Osteocyte (in vitro differentiated cells): ENCODE results near the gene ABI3. TPM values are rescaled to one million over a fixed set of nuclear protein-coding genes. Genes with fewer than 3 reads are reported as not detected.

Source experiments
- DNase-seq: peaks from one replicate; pipeline ENCODE4 v3.0.0; 2021; ENCODE audit warnings: mixed read lengths; ENCODE audit not compliant: unreplicated experiment; ENCODE audit errors: extremely low spot score
- H3K27ac Mint-ChIP-seq: one replicate; pipeline ENCODE4 v1.8.0; 2021; ENCODE audit warnings: mild to moderate bottlenecking, mixed read lengths; ENCODE audit not compliant: unreplicated experiment
- H3K27me3 Mint-ChIP-seq: one replicate; pipeline ENCODE4 v1.8.0; 2021; ENCODE audit warnings: mixed read lengths; ENCODE audit not compliant: unreplicated experiment
- H3K36me3 Mint-ChIP-seq: one replicate; pipeline ENCODE4 v1.8.0; 2021; ENCODE audit warnings: mixed read lengths; ENCODE audit not compliant: unreplicated experiment
- H3K4me1 Mint-ChIP-seq: one replicate; pipeline ENCODE4 v1.8.0; 2021; ENCODE audit warnings: mixed read lengths; ENCODE audit not compliant: unreplicated experiment
- H3K4me3 Mint-ChIP-seq: one replicate; pipeline ENCODE4 v1.8.0; 2021; ENCODE audit warnings: mild to moderate bottlenecking, moderate library complexity, mixed read lengths; ENCODE audit not compliant: unreplicated experiment
- H3K9me3 Mint-ChIP-seq: one replicate; pipeline ENCODE4 v1.8.0; 2021; ENCODE audit warnings: mixed read lengths; ENCODE audit not compliant: unreplicated experiment
- CTCF ChIP-seq: fragments of 200-600 bp; sonication (generic); IDR thresholded peaks from 2 replicates; pipeline ENCODE4 v1.5.0; 2021; ENCODE audit warnings: antibody characterized with exemption, mild to moderate bottlenecking, moderate library complexity
- total RNA-seq: library from RNA; stranded (reverse); gene quantifications from 2 replicates; pipeline ENCODE4 v1.2.1, GENCODE V29; 2021

The ABI3 gene
- total RNA-seq, 1 donor from 2014 or later: 0.19 TPM

DNA sequence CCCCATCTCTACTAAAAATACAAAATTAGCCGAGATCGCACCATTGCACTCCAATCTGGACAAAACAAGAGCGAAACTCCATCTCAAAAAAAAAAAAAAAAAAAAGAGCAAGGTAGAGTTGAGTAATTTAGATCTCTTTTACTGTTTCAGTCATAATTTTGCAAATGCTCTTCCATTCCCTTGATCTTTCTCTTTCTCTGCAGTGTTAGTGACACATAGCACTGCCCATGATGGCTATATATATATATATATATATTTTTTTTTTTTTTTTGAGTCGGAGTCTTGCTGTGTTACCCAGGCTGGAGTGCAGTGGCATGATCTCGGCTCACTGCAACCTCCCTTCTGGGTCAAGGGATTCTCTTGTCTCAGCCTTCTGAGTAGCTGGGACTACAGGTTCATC, 32.3 kb downstream of the ABI3 start:
- DNase-seq: no peak
- Mint-ChIP-seq H3K27me3 (peaks cover 15% of the 10 kb centered on the region), H3K4me3 (no peak overlapping the region), H3K36me3 (no peaks in the 10 kb centered on the region), H3K9me3 (no peaks in the 10 kb centered on the region), H3K4me1 (no peaks in the 10 kb centered on the region), H3K27ac (no peak overlapping the region)
- no peak for TF ChIP-seq CTCF

DNA sequence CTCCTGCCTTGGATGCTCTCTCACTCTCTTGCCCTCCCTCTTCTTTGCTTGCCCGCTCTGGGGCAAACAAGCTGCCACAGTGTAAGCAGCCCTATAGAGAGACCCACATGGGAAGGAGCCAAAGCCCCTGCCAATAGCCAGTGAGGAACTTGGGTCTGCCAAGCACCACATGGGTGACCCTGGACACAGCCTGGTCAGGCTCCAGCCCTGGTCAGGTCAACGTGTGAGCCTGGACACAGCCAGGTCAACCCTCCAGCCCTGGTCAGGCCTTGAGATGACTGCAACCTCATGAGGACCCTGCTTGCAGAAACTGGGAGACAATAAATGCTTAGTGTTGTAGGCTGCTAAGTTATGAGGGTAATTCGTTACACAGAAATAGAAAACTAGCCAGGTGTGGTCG, 34.3 kb downstream of the ABI3 start:
- peaks cover 9% of the 10 kb centered on the region for H3K4me1 Mint-ChIP-seq
- no peak for TF ChIP-seq CTCF
- H3K36me3 Mint-ChIP-seq: no peaks in the 10 kb centered on the region
- no peak overlapping the region for H3K4me3 Mint-ChIP-seq
- H3K9me3 Mint-ChIP-seq: no peaks in the 10 kb centered on the region
- no peak for DNase-seq
- peaks cover 8% of the 10 kb centered on the region for H3K27me3 Mint-ChIP-seq
- H3K27ac Mint-ChIP-seq: no peak overlapping the region

DNA sequence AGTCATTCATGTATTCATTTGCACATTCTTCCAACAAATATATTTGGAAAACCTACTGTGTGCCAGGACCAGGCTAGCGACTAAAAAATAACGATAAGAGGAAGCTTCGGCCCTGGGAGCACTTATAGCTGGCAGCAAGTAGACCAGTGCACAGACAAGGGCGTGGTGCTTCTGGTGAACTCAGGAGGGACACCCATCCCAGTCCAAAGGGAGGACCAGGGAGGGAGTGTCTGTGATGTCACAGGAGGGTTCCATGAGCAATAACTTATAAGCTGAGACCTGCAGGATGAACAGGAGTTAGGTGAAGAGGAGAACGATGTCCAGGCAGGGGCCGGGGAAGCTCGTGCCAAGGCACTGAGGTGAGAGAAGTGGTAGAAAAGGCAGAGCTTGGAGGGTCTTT, 37.4 kb downstream of the ABI3 start:
- no peak overlapping the region for H3K27ac Mint-ChIP-seq
- H3K9me3 Mint-ChIP-seq: no peaks in the 10 kb centered on the region
- DNase-seq: no peak
- no peak for TF ChIP-seq CTCF
- H3K27me3 Mint-ChIP-seq: no peaks in the 10 kb centered on the region
- peaks cover 9% of the 10 kb centered on the region for H3K4me1 Mint-ChIP-seq
- no peaks in the 10 kb centered on the region for H3K36me3 Mint-ChIP-seq
- no peak overlapping the region for H3K4me3 Mint-ChIP-seq

- no peak for DNase-seq
- no peak overlapping the region for H3K4me3 Mint-ChIP-seq
Observed at GRCh38 chr17:49249292-49249794, 38.8 kb downstream of the ABI3 start.

DNA sequence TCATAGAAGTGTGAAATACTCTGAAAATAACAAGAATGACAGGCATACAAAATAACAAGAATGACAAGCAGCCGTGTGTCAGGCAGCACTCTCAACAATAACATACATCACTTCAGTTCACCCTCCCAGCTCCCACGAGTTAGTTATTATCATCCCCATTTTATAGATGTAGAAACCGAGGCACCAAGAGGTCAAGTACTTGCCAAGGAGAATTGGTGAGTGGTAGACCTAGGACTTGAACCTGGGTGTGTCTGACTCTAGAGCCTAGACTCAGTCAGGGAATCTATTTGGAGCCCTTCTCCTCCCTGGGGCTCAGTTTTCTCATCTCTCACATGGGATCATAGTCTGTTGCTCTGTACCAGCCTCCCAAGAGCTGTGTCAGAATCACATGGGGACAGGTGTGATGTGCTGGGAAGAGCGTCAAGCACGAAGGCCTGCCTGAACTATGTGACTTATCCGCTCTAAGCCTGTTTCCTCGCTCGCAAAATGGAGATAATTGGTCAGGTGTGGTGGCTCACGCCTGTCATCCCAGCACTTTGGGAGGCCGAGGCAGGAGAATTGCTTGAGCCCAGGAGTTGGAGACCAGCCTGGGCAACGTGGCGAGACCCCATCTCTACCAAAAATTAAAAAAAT, 39.5 kb downstream of the ABI3 start:
- no peak for DNase-seq
- Mint-ChIP-seq H3K36me3 (no peaks in the 10 kb centered on the region), H3K4me3 (no peak overlapping the region), H3K4me1 (peaks cover 9% of the 10 kb centered on the region), H3K27me3 (no peaks in the 10 kb centered on the region), H3K9me3 (no peaks in the 10 kb centered on the region), H3K27ac (no peak overlapping the region)
- no peak for TF ChIP-seq CTCF

More at GRCh38 chr17:49249292-49249794, 38.8 kb downstream of the ABI3 start:
- Mint-ChIP-seq H3K27me3 (no peaks in the 10 kb centered on the region), H3K27ac (no peak overlapping the region), H3K36me3 (no peaks in the 10 kb centered on the region), H3K4me1 (peaks cover 9% of the 10 kb centered on the region), H3K9me3 (no peaks in the 10 kb centered on the region)
- no peak for TF ChIP-seq CTCF
